Nephron (organoid): ENCODE measurements around the gene GCN1.

Experiments
- H3K27ac Mint-ChIP-seq, 3 experiments: 2 replicates each; pipeline ENCODE4 v1.8.0; 2020; ENCODE audit warnings: mixed read lengths in 3 of 3, mild to moderate bottlenecking in 2 of 3, moderate library complexity in 1 of 3
- H3K27me3 Mint-ChIP-seq: 2 replicates; pipeline ENCODE4 v1.8.0; 2021; ENCODE audit warnings: low read depth, mild to moderate bottlenecking, moderate library complexity, mixed read lengths
- H3K36me3 Mint-ChIP-seq: 2 replicates; pipeline ENCODE4 v1.8.0; 2020; ENCODE audit warnings: low read depth, mixed read lengths
- H3K4me1 Mint-ChIP-seq: 2 replicates; pipeline ENCODE4 v1.8.0; 2020; ENCODE audit warnings: mixed read lengths
- H3K4me3 Mint-ChIP-seq, 3 experiments: 2 replicates each; pipeline ENCODE4 v1.8.0; 2020; ENCODE audit warnings: mild to moderate bottlenecking in 3 of 3, mixed read lengths in 3 of 3, moderate library complexity in 2 of 3
- H3K9me3 Mint-ChIP-seq: 2 replicates; pipeline ENCODE4 v1.8.0; 2020; ENCODE audit warnings: mixed read lengths
- TF ChIP-seq, protein P1 (sequence below), 3 experiments: fragments of 200-600 bp; sonication (generic); IDR thresholded peaks; one replicate each; pipeline ENCODE4 v1.5.0; 2021; ENCODE audit warnings: antibody characterized with exemption in 3 of 3; ENCODE audit not compliant: unreplicated experiment in 3 of 3

Gene GCN1

GRCh38 chr12:120140603-120141002 lies 53.9 kb downstream of the GCN1 start:
- H3K4me1 Mint-ChIP-seq: no peaks in the 10 kb centered on the region
- H3K27ac Mint-ChIP-seq: no peak overlapping the region
- H3K27me3 Mint-ChIP-seq: no peaks in the 10 kb centered on the region
- H3K4me3 Mint-ChIP-seq: no peak overlapping the region
- peaks cover 69% of the 10 kb centered on the region for H3K36me3 Mint-ChIP-seq
- no peaks in the 10 kb centered on the region for H3K9me3 Mint-ChIP-seq
- TF ChIP-seq, protein P1, sequence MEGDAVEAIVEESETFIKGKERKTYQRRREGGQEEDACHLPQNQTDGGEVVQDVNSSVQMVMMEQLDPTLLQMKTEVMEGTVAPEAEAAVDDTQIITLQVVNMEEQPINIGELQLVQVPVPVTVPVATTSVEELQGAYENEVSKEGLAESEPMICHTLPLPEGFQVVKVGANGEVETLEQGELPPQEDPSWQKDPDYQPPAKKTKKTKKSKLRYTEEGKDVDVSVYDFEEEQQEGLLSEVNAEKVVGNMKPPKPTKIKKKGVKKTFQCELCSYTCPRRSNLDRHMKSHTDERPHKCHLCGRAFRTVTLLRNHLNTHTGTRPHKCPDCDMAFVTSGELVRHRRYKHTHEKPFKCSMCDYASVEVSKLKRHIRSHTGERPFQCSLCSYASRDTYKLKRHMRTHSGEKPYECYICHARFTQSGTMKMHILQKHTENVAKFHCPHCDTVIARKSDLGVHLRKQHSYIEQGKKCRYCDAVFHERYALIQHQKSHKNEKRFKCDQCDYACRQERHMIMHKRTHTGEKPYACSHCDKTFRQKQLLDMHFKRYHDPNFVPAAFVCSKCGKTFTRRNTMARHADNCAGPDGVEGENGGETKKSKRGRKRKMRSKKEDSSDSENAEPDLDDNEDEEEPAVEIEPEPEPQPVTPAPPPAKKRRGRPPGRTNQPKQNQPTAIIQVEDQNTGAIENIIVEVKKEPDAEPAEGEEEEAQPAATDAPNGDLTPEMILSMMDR (IDR thresholded peaks at IDR 0.05; ENCODE audit: unreplicated experiment in 3 of 3): no peak

- no peaks in the 10 kb centered on the region for H3K9me3 Mint-ChIP-seq
- no peak overlapping the region for H3K4me3 Mint-ChIP-seq
- TF ChIP-seq, protein P1 (IDR thresholded peaks at IDR 0.05; ENCODE audit: unreplicated experiment in 3 of 3): no peak
- peaks cover 67% of the 10 kb centered on the region for H3K36me3 Mint-ChIP-seq
- no peaks in the 10 kb centered on the region for H3K4me1 Mint-ChIP-seq
- H3K27ac Mint-ChIP-seq: no peak overlapping the region
- H3K27me3 Mint-ChIP-seq: no peaks in the 10 kb centered on the region
These were observed 54.6 kb downstream of the GCN1 start for GRCh38 chr12:120139958-120140357.

DNA sequence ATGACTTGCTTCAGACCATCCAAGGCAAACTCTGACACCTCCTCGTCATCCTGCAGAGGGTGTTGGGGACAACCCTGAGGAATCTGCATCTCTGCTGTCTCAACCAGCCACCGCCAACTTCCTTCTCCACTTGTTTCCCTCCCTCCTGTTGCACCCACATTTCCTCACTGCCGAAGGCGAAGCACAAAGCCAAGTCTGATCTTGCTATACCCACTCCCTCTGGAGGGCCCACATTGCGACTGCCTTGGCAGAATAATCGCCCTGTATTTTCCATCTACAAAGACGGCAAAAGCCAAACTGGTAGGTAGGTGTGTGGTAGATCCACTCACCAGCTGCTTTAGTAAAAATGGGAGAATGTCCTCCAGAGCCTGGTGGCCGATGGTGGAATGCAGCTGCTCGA lies 56.1 kb downstream of the GCN1 start:
- H3K36me3 Mint-ChIP-seq: peaks cover 66% of the 10 kb centered on the region
- no peaks in the 10 kb centered on the region for H3K27me3 Mint-ChIP-seq
- H3K4me1 Mint-ChIP-seq: no peaks in the 10 kb centered on the region
- TF ChIP-seq, protein P1 (IDR thresholded peaks at IDR 0.05; ENCODE audit: unreplicated experiment in 3 of 3): no peak
- no peak overlapping the region for H3K4me3 Mint-ChIP-seq
- H3K9me3 Mint-ChIP-seq: no peaks in the 10 kb centered on the region
- no peak overlapping the region for H3K27ac Mint-ChIP-seq

DNA sequence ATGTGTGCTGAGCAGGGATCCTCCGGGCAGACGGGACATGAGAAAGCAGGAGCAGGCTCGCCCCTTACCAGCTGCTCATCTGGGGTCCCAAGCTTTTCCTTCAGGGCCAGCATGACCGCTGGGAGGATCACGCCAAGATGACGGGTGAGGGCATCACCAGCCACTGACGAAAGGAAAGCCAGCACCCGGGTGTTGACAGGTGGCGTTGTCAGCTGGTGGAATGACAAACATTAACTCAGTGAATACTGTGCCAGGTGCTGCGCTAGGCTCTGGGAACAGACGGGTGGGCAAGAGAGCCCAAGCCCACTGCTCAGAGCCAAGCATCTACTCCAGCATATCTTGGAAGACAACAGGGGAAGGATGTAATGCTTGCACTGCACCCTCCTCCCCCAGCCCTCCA lies 56.7 kb downstream of the GCN1 start:
- Mint-ChIP-seq H3K27ac (no peak overlapping the region), H3K4me3 (no peak overlapping the region), H3K4me1 (no peaks in the 10 kb centered on the region), H3K9me3 (no peaks in the 10 kb centered on the region), H3K36me3 (peaks cover 69% of the 10 kb centered on the region), H3K27me3 (no peaks in the 10 kb centered on the region)
- TF ChIP-seq, protein P1 (IDR thresholded peaks at IDR 0.05; ENCODE audit: unreplicated experiment in 3 of 3): no peak

DNA sequence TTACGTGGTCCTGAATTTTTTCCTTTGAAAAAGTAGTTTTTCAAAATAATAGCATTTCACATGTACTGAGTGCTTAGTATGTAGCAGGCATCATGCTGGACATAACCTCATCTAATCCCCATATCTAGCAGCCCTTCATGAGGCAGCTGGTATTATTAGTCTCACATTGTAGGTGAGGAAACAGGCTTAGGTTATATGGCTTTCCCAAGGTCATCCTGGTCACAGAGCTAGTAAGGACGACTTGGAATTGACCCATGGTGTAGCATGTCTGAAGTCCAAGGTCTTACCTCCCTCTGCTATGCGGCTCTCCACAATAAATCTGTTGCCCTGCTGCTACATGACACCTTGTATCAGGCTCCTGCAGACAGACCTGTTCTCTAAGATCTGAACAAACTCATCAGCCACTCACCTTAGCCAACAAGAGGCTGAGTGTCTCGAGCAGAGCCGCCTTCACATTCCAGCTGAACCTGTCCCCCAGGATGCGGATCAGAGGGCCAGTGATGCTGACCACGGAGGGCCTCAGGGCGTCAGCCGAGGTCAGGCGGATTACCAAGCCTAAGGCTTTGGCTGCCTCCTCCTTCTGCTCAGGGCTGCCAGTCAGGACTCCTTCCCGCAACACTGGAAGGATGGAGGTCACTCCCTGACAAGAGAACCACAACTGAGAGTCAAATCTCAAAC lies 58.3 kb downstream of the GCN1 start:
- H3K27me3 Mint-ChIP-seq: no peaks in the 10 kb centered on the region
- H3K36me3 Mint-ChIP-seq: peaks cover 71% of the 10 kb centered on the region
- no peak overlapping the region for H3K27ac Mint-ChIP-seq
- H3K4me1 Mint-ChIP-seq: no peaks in the 10 kb centered on the region
- H3K9me3 Mint-ChIP-seq: no peaks in the 10 kb centered on the region
- TF ChIP-seq, protein P1 (IDR thresholded peaks at IDR 0.05; ENCODE audit: unreplicated experiment in 3 of 3): no peak
- H3K4me3 Mint-ChIP-seq: no peak overlapping the region

GRCh38 chr12:120134307-120134980 lies 60.1 kb downstream of the GCN1 start:
- TF ChIP-seq, protein P1 (IDR thresholded peaks at IDR 0.05; ENCODE audit: unreplicated experiment in 3 of 3): no peak
- no peaks in the 10 kb centered on the region for H3K27me3 Mint-ChIP-seq
- H3K27ac Mint-ChIP-seq: no peak overlapping the region

More at GRCh38 chr12:120134307-120134980, 60.1 kb downstream of the GCN1 start:
- Mint-ChIP-seq H3K9me3 (no peaks in the 10 kb centered on the region), H3K36me3 (peaks cover 62% of the 10 kb centered on the region), H3K4me3 (no peak overlapping the region), H3K4me1 (no peaks in the 10 kb centered on the region)
